Neural progenitor cell (in vitro differentiated cells): Measurements from ENCODE around the gene GIGYF1.

Source experiments
- CTCF ChIP-seq: fragments of 200-600 bp; sonication (generic); IDR thresholded peaks from 2 replicates; pipeline ENCODE4 v1.5.1; 2017; ENCODE audit warnings: antibody characterized with exemption, mild to moderate bottlenecking
- EZH2phosphoT487 ChIP-seq: fragments of 200-600 bp; sonication (generic); IDR thresholded peaks from 2 replicates; pipeline ENCODE4 v1.6.1; 2017; ENCODE audit warnings: antibody characterized with exemption

DNA sequence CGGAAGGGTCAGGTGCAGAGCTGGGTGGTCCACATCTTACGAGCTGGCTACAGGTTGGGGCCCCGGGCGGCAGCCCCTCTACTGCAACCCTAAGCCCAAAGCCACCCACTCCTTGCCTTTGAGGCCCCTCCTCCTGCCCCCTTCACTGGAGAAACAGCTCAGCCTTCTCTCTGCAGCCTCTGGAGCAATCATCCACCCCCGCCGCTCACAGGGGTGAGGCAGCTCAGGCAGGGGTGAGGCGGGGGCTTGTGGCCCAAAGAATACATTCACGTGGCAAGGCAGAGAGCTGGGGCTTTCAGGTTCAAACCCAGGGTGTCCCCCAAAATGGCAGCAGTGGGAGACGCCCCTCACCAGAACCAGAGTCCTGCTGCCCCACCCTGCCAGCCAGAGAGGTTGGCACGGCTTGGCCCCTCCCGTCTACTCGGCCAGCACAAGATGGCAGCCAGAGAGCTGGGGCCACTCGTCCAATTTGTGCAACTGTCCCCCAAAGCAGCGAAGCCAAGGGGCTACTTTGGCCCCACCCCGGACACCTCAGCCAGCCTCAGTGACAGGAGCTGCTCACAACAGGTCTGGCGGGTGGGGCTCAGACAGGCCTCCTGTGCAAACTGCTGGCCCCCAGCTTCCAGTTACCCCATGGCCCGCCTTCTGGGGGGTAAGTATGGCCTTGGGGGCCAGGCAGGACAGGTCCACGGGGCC, 13.3 kb downstream of the GIGYF1 start:
- no peak for TF ChIP-seq CTCF
- TF ChIP-seq EZH2phosphoT487, result no peak
